Fibroblast of mammary gland (primary cell): ENCODE measurements around the gene TRIM15.
"Not testable (repeated sequence)": the region's sequence is repeated elsewhere in the genome, so short reads cannot be mapped to it uniquely, and the experiment has no call there.

Experiments used
- DNase-seq: peaks from one replicate; pipeline ENCODE4 v3.0.0-alpha.2; 2010; ENCODE audit warnings: low read depth
- H3K4me3 ChIP-seq: 2 replicates; pipeline ENCODE4 v1.5.1; 2011; ENCODE audit warnings: low read depth, mild to moderate bottlenecking, low read length, moderate library complexity; ENCODE audit not compliant: control insufficient read depth
- CTCF ChIP-seq: conservative IDR thresholded peaks from 2 replicates; pipeline ENCODE4 v1.5.1; 2011; ENCODE audit warnings: low read depth, low read length, inconsistent platforms; ENCODE audit not compliant: control insufficient read depth, insufficient read depth

The TRIM15 gene

GRCh38 chr6:30135147-30135546 lies 28.2 kb upstream of the TRIM15 start:
- TF ChIP-seq CTCF = no peak
- no peak for DNase-seq
- H3K4me3 ChIP-seq = no peak overlapping the region

GRCh38 chr6:30135757-30136156 lies 27.6 kb upstream of the TRIM15 start, which contains the start of gene TRIM40:
Gene TRIM40, plus strand, starts transcription at chr6:30136140. Its CDS starts 897 bp downstream, at chr6:30137037.
- TF ChIP-seq CTCF = no peak
- H3K4me3 ChIP-seq = no peak within 1 kb of the TSS
- no peak for DNase-seq

- no peak for DNase-seq
- no peak for TF ChIP-seq CTCF
- no peak overlapping the region for H3K4me3 ChIP-seq
These were observed 26.6 kb upstream of the TRIM15 start for GRCh38 chr6:30136570-30137286.

GRCh38 chr6:30140240-30140639 lies 23.1 kb upstream of the TRIM15 start:
- not testable (repeated sequence) for DNase-seq, H3K4me3 ChIP-seq

GRCh38 chr6:30142665-30143064 lies 20.7 kb upstream of the TRIM15 start:
- H3K4me3 ChIP-seq = no peak overlapping the region
- no peak for TF ChIP-seq CTCF
- no peak for DNase-seq

GRCh38 chr6:30143780-30144179 lies 19.6 kb upstream of the TRIM15 start:
- DNase-seq = no peak
- TF ChIP-seq CTCF = no peak
- H3K4me3 ChIP-seq = no peak overlapping the region

- no peak for TF ChIP-seq CTCF
- DNase-seq = no peak
- no peak overlapping the region for H3K4me3 ChIP-seq
These were observed 18.5 kb upstream of the TRIM15 start for GRCh38 chr6:30144811-30145210.
